ENCODE results near the gene ANAPC2.

ANAPC2 gene

GRCh38 chr9:137191691-137192447, 3.5 kb upstream of the ANAPC2 start:
- no peak for DNase-seq

GRCh38 chr9:137191245-137191644, 2.9 kb upstream of the ANAPC2 start:
- DNase-seq: no peak

GRCh38 chr9:137190315-137190856, 2.0 kb upstream of the ANAPC2 start:
- no peak for DNase-seq

GRCh38 chr9:137189297-137190295, 1.2 kb upstream of the ANAPC2 start:
- DNase-seq: no peak

- DNase-seq: no peak
Measured at GRCh38 chr9:137188086-137188489, 272 bp downstream of the ANAPC2 start.

- no peak for DNase-seq
Measured at GRCh38 chr9:137187386-137187785, 974 bp downstream of the ANAPC2 start.

GRCh38 chr9:137186385-137186784, 2.0 kb downstream of the ANAPC2 start:
- DNase-seq: no peak

- DNase-seq: no peak
Measured at GRCh38 chr9:137185921-137186320, 2.4 kb downstream of the ANAPC2 start.

- no peak for DNase-seq
Measured at GRCh38 chr9:137184881-137185660, 3.3 kb downstream of the ANAPC2 start.

- DNase-seq: no peak
Measured at GRCh38 chr9:137183980-137184595, 4.3 kb downstream of the ANAPC2 start.

GRCh38 chr9:137182836-137183235, 5.5 kb downstream of the ANAPC2 start:
- no peak for DNase-seq

GRCh38 chr9:137181680-137182079, 6.7 kb downstream of the ANAPC2 start:
- no peak for DNase-seq

- no peak for DNase-seq
Measured at GRCh38 chr9:137180491-137180890, 7.9 kb downstream of the ANAPC2 start.

GRCh38 chr9:137179761-137180160, 8.6 kb downstream of the ANAPC2 start:
- DNase-seq: no peak

- DNase-seq: no peak
Measured at GRCh38 chr9:137178939-137179630, 9.3 kb downstream of the ANAPC2 start.

GRCh38 chr9:137178201-137178938, 10.0 kb downstream of the ANAPC2 start:
- no peak for DNase-seq

GRCh38 chr9:137176302-137177182, 11.8 kb downstream of the ANAPC2 start:
- DNase-seq: peak; percentile 50

- no peak for DNase-seq
Measured at GRCh38 chr9:137175345-137175961, 12.9 kb downstream of the ANAPC2 start.

GRCh38 chr9:137174722-137175293, 13.6 kb downstream of the ANAPC2 start:
- DNase-seq: peak; percentile 34
